Ovary (tissue), 3 donors: ENCODE measurements around the gene TBL1X.

Experiments used
- EP300 ChIP-seq: sonication (generic); formaldehyde crosslinking; IDR thresholded peaks from one replicate; pipeline ENCODE4 v1.6.1; 2017; ENCODE audit warnings: antibody characterized with exemption
- POLR2A ChIP-seq: fragments of 450-650 bp; IDR thresholded peaks from one replicate; pipeline ENCODE4 v1.6.1; 2017; ENCODE audit warnings: antibody characterized with exemption, mild to moderate bottlenecking, moderate library complexity
- TF ChIP-seq, protein P1 (sequence below), 3 donors: fragments of 450-650 bp in 2 of 3; fragments of 200-600 bp in 1 of 3; IDR thresholded peaks; one replicate each; pipeline versions ENCODE4 v1.5.1 to v1.8.0; 2016 to 2022; ENCODE audit warnings: antibody characterized with exemption in 3 of 3, mild to moderate bottlenecking in 1 of 3
- donor health status: DM: no; HTN: no; CAD: no.

DNA sequence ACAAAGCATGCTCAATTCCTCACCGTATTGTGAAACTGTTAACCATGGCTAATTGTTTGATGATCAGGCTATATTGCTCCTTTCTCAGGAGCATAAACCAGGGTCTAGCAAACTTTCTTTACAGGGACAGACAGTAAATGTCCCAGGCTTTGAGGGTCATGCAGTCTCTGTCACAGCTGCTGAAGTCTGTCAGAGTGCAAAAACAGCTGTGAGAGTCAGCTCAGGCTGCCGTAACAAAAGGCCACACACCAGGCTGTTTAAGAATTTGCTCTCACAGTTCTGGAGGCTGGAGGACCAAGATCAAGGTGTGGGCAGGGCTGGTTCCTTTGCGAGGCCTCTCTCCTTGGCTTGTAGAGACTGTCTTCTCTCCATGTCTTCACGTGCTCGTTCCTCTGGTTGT is 225.2 kb downstream of the TBL1X start:
- TF ChIP-seq, protein P1, sequence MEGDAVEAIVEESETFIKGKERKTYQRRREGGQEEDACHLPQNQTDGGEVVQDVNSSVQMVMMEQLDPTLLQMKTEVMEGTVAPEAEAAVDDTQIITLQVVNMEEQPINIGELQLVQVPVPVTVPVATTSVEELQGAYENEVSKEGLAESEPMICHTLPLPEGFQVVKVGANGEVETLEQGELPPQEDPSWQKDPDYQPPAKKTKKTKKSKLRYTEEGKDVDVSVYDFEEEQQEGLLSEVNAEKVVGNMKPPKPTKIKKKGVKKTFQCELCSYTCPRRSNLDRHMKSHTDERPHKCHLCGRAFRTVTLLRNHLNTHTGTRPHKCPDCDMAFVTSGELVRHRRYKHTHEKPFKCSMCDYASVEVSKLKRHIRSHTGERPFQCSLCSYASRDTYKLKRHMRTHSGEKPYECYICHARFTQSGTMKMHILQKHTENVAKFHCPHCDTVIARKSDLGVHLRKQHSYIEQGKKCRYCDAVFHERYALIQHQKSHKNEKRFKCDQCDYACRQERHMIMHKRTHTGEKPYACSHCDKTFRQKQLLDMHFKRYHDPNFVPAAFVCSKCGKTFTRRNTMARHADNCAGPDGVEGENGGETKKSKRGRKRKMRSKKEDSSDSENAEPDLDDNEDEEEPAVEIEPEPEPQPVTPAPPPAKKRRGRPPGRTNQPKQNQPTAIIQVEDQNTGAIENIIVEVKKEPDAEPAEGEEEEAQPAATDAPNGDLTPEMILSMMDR (IDR thresholded peaks at IDR 0.05): no peak
- TF ChIP-seq POLR2A (no peak), EP300 (no peak)
